Effector memory CD4-positive, alpha-beta T cell (primary cell): ENCODE measurements around the gene SIDT2.
A peak's percentile ranks its signal among the peaks of the same experiment; 100 is the strongest.

Experiments used
- DNase-seq, 3 donors: peaks; one replicate each; pipeline ENCODE4 v3.0.0-alpha.2; 2020
- H3K27ac ChIP-seq: 2 replicates; pipeline ENCODE4 v1.7.0; 2013; ENCODE audit warnings: mild to moderate bottlenecking, low read length, moderate library complexity; ENCODE audit not compliant: insufficient read depth, poor library complexity, severe bottlenecking
- H3K27me3 ChIP-seq: replicated peaks from 2 replicates; pipeline ENCODE4 v1.7.0; 2013; ENCODE audit warnings: mild to moderate bottlenecking, low read length; ENCODE audit not compliant: insufficient read depth, control insufficient read depth, poor library complexity, severe bottlenecking
- H3K36me3 ChIP-seq: 2 replicates; pipeline ENCODE4 v1.7.0; 2013; ENCODE audit warnings: mild to moderate bottlenecking, low read length, moderate library complexity; ENCODE audit not compliant: control insufficient read depth, insufficient read depth
- H3K4me1 ChIP-seq: 2 replicates; pipeline ENCODE4 v1.7.0; 2013; ENCODE audit warnings: low read length, mild to moderate bottlenecking; ENCODE audit not compliant: control insufficient read depth, insufficient read depth, poor library complexity, severe bottlenecking
- H3K4me3 ChIP-seq: 2 replicates; pipeline ENCODE4 v1.7.0; 2013; ENCODE audit warnings: low read length, low read depth, mild to moderate bottlenecking; ENCODE audit not compliant: insufficient read depth, poor library complexity, severe bottlenecking
- H3K9me3 ChIP-seq: 2 replicates; pipeline ENCODE4 v1.7.0; 2013; ENCODE audit warnings: mild to moderate bottlenecking, low read length, moderate library complexity; ENCODE audit not compliant: control insufficient read depth

SIDT2 gene

GRCh38 chr11:117145393-117145761 is 33.2 kb upstream of the SIDT2 start:
- H3K27me3 ChIP-seq: no peaks in the 10 kb centered on the region
- H3K27ac ChIP-seq: peak overlapping the region; percentile 74
- peaks cover 16% of the 10 kb centered on the region for H3K4me1 ChIP-seq
- H3K4me3 ChIP-seq: peak overlapping the region; percentile 69
- peak in 1 of 3 donors; percentile 11 for DNase-seq
- no peaks in the 10 kb centered on the region for H3K9me3 ChIP-seq
- H3K36me3 ChIP-seq: peaks cover 7% of the 10 kb centered on the region

- Histone ChIP-seq H3K9me3 (no peaks in the 10 kb centered on the region), H3K4me3 (no peak overlapping the region), H3K4me1 (peaks cover 16% of the 10 kb centered on the region), H3K36me3 (peaks cover 7% of the 10 kb centered on the region), H3K27ac (no peak overlapping the region), H3K27me3 (no peaks in the 10 kb centered on the region)
- no peak for DNase-seq
Observed at GRCh38 chr11:117146521-117146920, 32.0 kb upstream of the SIDT2 start.

GRCh38 chr11:117152066-117152465 is 26.5 kb upstream of the SIDT2 start:
- H3K9me3 ChIP-seq: no peaks in the 10 kb centered on the region
- no peak for DNase-seq
- no peak overlapping the region for H3K4me3 ChIP-seq
- no peak overlapping the region for H3K27ac ChIP-seq
- peaks cover 5% of the 10 kb centered on the region for H3K4me1 ChIP-seq
- peaks cover 14% of the 10 kb centered on the region for H3K36me3 ChIP-seq
- no peaks in the 10 kb centered on the region for H3K27me3 ChIP-seq

DNA sequence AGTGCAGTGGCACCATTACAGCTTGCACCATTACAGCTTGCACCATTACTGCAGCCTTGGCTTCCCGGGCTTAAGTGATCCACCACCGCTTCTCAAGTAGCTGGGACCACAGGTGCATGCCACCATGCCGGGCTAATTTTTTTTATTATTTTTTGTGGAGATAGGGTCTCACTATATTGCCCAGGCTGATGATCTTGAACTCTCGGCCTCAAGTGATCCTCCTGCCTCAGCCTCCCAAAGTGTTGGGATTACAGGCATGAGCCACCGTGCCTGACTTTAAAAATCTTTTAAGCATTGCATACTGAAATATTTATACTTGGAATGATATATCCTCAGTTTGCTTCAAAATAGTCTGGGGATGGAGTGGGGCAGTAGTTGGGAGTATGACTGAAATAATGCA is 24.1 kb upstream of the SIDT2 start:
- no peaks in the 10 kb centered on the region for H3K27me3 ChIP-seq
- DNase-seq: no peak
- peaks cover 5% of the 10 kb centered on the region for H3K4me1 ChIP-seq
- H3K4me3 ChIP-seq: no peak overlapping the region
- H3K9me3 ChIP-seq: no peaks in the 10 kb centered on the region
- peaks cover 14% of the 10 kb centered on the region for H3K36me3 ChIP-seq
- no peak overlapping the region for H3K27ac ChIP-seq

- no peak overlapping the region for H3K4me3 ChIP-seq
- peaks cover 30% of the 10 kb centered on the region for H3K36me3 ChIP-seq
- H3K27ac ChIP-seq: no peak overlapping the region
- DNase-seq: no peak
- H3K27me3 ChIP-seq: no peaks in the 10 kb centered on the region
- no peaks in the 10 kb centered on the region for H3K9me3 ChIP-seq
- peaks cover 5% of the 10 kb centered on the region for H3K4me1 ChIP-seq
Observed at GRCh38 chr11:117157507-117157906, 21.0 kb upstream of the SIDT2 start.

- Histone ChIP-seq H3K36me3 (peaks cover 50% of the 10 kb centered on the region), H3K4me1 (peaks cover 5% of the 10 kb centered on the region), H3K9me3 (no peaks in the 10 kb centered on the region), H3K27ac (no peak overlapping the region), H3K4me3 (no peak overlapping the region), H3K27me3 (no peaks in the 10 kb centered on the region)
- no peak for DNase-seq
Observed at GRCh38 chr11:117159892-117160291, 18.7 kb upstream of the SIDT2 start.

- no peak for DNase-seq
- no peak overlapping the region for H3K27ac ChIP-seq
Observed at GRCh38 chr11:117160826-117161225, 17.7 kb upstream of the SIDT2 start.

DNA sequence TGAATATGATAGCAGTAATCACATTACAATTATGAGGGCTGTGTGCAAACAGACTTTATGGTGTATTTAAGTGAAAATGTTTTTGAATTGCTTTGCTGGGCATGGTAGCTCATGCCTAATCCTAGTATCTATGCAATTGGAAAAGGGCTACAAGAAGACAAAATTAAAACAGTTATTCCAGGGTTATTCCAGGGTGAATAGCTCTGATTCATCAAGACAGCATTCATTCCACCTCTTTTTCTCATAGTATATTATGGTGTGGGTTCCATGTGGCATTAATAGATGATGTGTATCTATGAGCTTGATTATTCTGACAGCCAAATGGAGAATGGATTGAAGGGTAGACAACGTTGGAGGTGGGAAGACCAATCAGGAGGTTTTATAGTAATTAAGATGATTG is 12.1 kb upstream of the SIDT2 start:
- H3K27ac ChIP-seq: no peak overlapping the region
- no peak overlapping the region for H3K4me3 ChIP-seq
- H3K27me3 ChIP-seq: no peaks in the 10 kb centered on the region
- peaks cover 45% of the 10 kb centered on the region for H3K36me3 ChIP-seq
- DNase-seq: no peak
- no peaks in the 10 kb centered on the region for H3K4me1 ChIP-seq
- H3K9me3 ChIP-seq: no peaks in the 10 kb centered on the region

More at GRCh38 chr11:117160826-117161225, 17.7 kb upstream of the SIDT2 start:
- no peaks in the 10 kb centered on the region for H3K27me3 ChIP-seq
- H3K36me3 ChIP-seq: peaks cover 49% of the 10 kb centered on the region
- H3K4me1 ChIP-seq: peaks cover 5% of the 10 kb centered on the region
- no peak overlapping the region for H3K4me3 ChIP-seq
- H3K9me3 ChIP-seq: no peaks in the 10 kb centered on the region

DNA sequence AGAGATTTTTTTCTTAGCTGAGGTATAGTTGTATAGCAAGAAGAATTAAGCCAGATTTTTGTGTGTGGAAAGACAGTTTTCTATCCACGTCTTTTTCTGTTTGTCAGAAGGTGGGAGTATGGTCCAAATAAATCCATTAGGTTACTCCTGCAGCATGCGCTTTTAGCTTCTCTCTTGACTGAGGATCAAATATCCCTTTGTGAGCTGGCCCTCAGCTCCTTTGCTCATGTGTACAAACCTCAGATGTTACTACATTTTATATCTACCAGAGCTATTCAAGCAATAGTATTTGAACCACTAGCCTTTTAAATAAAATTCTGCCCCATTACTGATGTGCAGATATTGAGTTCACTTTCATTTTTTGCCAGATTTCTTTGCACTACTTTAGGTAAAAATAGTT is 8.8 kb upstream of the SIDT2 start:
- Histone ChIP-seq H3K4me3 (no peak overlapping the region), H3K4me1 (no peaks in the 10 kb centered on the region), H3K27me3 (no peaks in the 10 kb centered on the region), H3K9me3 (no peaks in the 10 kb centered on the region), H3K27ac (no peak overlapping the region), H3K36me3 (peaks cover 14% of the 10 kb centered on the region)
- no peak for DNase-seq

DNA sequence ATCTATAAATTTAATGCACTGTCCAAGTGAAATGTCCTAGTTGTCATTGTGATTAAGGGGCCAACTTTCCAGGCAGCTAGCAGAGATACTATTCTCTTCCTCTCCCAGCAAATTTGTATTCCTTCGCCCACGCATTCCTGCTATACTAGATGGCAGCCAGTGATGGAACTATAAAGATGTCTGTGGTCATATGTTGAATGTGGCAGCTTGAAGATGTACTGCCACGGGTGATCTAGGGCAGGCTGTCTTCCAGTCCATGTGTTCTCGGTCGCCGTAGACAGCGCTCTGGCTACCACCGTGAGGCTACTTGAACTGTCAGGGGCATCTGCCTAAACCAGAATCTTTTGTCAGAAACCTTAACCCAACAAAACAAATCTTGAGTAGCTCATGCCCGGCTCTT is 8.3 kb upstream of the SIDT2 start:
- H3K4me1 ChIP-seq: no peaks in the 10 kb centered on the region
- no peak for DNase-seq
- H3K27ac ChIP-seq: no peak overlapping the region
- H3K36me3 ChIP-seq: peaks cover 14% of the 10 kb centered on the region
- no peak overlapping the region for H3K4me3 ChIP-seq
- H3K27me3 ChIP-seq: no peaks in the 10 kb centered on the region
- H3K9me3 ChIP-seq: no peaks in the 10 kb centered on the region

- Histone ChIP-seq H3K9me3 (no peaks in the 10 kb centered on the region), H3K27ac (no peak overlapping the region), H3K4me1 (no peaks in the 10 kb centered on the region), H3K27me3 (no peaks in the 10 kb centered on the region), H3K36me3 (peaks cover 8% of the 10 kb centered on the region), H3K4me3 (no peak overlapping the region)
- DNase-seq: no peak
Observed at GRCh38 chr11:117171007-117171403, 7.5 kb upstream of the SIDT2 start.
